HepG2 (cell line): Measurements from ENCODE around the gene NEK6. TPM values are rescaled to one million over a fixed set of nuclear protein-coding genes. Genes with fewer than 3 reads are reported as not detected.

Experiments
- ATF7 ChIP-seq, 2 experiments: fragments of 450-650 bp in 1 of 2; sonication (generic) in 1 of 2; formaldehyde crosslinking in 1 of 2; IDR thresholded peaks; 2 replicates each; pipeline versions ENCODE4 v1.4.0 to v1.6.1; 2016 to 2020; ENCODE audit warnings: antibody characterized with exemption in 1 of 2, mild to moderate bottlenecking in 1 of 2, missing genetic modification reagents in 1 of 2
- DR1 ChIP-seq: sonication (generic); formaldehyde crosslinking; IDR thresholded peaks from 2 replicates; pipeline ENCODE4 v1.8.0; 2021; ENCODE audit warnings: mild to moderate bottlenecking, missing genetic modification reagents, inconsistent platforms
- FOXK2 ChIP-seq: fragments of 450-650 bp; IDR thresholded peaks from 2 replicates; pipeline ENCODE4 v1.6.1; 2016
- HOXA9 ChIP-seq: sonication (generic); formaldehyde crosslinking; IDR thresholded peaks from 2 replicates; pipeline ENCODE4 v1.8.1; 2022; ENCODE audit warnings: missing genetic modification reagents, mild to moderate bottlenecking, moderate library complexity, borderline replicate concordance
- KDM4B ChIP-seq: sonication (generic); formaldehyde crosslinking; IDR thresholded peaks from 2 replicates; pipeline ENCODE4 v1.4.0; 2020; ENCODE audit warnings: missing genetic modification reagents
- MBNL3 ChIP-seq: fragments of 250-450 bp; sonication (Bioruptor Pico); conservative IDR thresholded peaks from 2 replicates; pipeline ENCODE4 v1.8.0; 2022; ENCODE audit warnings: mild to moderate bottlenecking, inconsistent platforms
- NFE2L2 ChIP-seq: fragments of 150-350 bp; IDR thresholded peaks from 2 replicates; pipeline ENCODE4 v1.6.1; 2014; ENCODE audit warnings: low read length
- NR2C2 ChIP-seq: sonication (generic); formaldehyde crosslinking; IDR thresholded peaks from 2 replicates; pipeline ENCODE4 v1.4.0; 2020; ENCODE audit warnings: missing genetic modification reagents, mild to moderate bottlenecking, moderate library complexity, borderline replicate concordance
- NR3C1 ChIP-seq: sonication (generic); formaldehyde crosslinking; IDR thresholded peaks from 2 replicates; pipeline ENCODE4 v1.4.0; 2020; ENCODE audit warnings: missing genetic modification reagents
- RARG ChIP-seq: sonication (generic); formaldehyde crosslinking; IDR thresholded peaks from 2 replicates; pipeline ENCODE4 v1.4.0; 2020; ENCODE audit warnings: low read depth, mild to moderate bottlenecking, missing genetic modification reagents
- SIX1 ChIP-seq: sonication (generic); formaldehyde crosslinking; IDR thresholded peaks from 2 replicates; pipeline ENCODE4 v1.4.0; 2020; ENCODE audit warnings: missing genetic modification reagents, borderline replicate concordance
- SOX5 ChIP-seq: IDR thresholded peaks from 2 replicates; pipeline ENCODE4 v1.6.1; 2016; ENCODE audit warnings: borderline replicate concordance
- SYNCRIP ChIP-seq: fragments of 200-400 bp; formaldehyde crosslinking; IDR thresholded peaks from 2 replicates; pipeline ENCODE4 v1.6.1; 2018; ENCODE audit warnings: mild to moderate bottlenecking, low read depth, low read length; ENCODE audit not compliant: insufficient read depth
- YEATS4 ChIP-seq: sonication (generic); formaldehyde crosslinking; IDR thresholded peaks from 2 replicates; pipeline ENCODE4 v1.4.0; 2020; ENCODE audit warnings: missing genetic modification reagents, borderline replicate concordance
- ZNF143 ChIP-seq: sonication (generic); formaldehyde crosslinking; IDR thresholded peaks from 2 replicates; pipeline ENCODE4 v1.4.0; 2020; ENCODE audit warnings: missing genetic modification reagents
- ZNF3 ChIP-seq: IDR thresholded peaks from 2 replicates; pipeline ENCODE4 v1.7.0; 2017; ENCODE audit warnings: inconsistent platforms
- ZNF570 ChIP-seq: sonication (generic); formaldehyde crosslinking; IDR thresholded peaks from 2 replicates; pipeline ENCODE4 v1.4.0; 2020; ENCODE audit warnings: mild to moderate bottlenecking, missing genetic modification reagents, borderline replicate concordance
- ZNF777 ChIP-seq: sonication (generic); formaldehyde crosslinking; IDR thresholded peaks from 2 replicates; pipeline ENCODE4 v1.4.0; 2020; ENCODE audit warnings: missing genetic modification reagents
- polyA plus RNA-seq, 8 experiments: library from polyadenylated mRNA; depleted of rRNA in 3 of 8; stranded (reverse) in 7 of 8; unstranded in 1 of 8; fragments of >200 nt; fragmentation: Illumina TruSeq in 4 of 8; extraction: Trizol in 4 of 8; gene quantifications; 2 replicates each; pipeline versions ENCODE4 v1.2.1 to v1.2.3, GENCODE V29; 2011 to 2016; ENCODE audit warnings: low read depth in 4 of 8, missing spikeins in 1 of 8, mixed read lengths in 1 of 8; ENCODE audit not compliant: insufficient read depth in 1 of 8
- total RNA-seq, 5 experiments: library from RNA; depleted of rRNA; stranded (reverse); fragments of >200 nt; fragmentation: Illumina TruSeq; extraction: Trizol; gene quantifications; 2 replicates each; pipeline ENCODE4 v1.2.3, GENCODE V29; 2016; ENCODE audit warnings: low read depth in 1 of 5
- TF ChIP-seq, protein P1 (sequence below): sonication (generic); formaldehyde crosslinking; conservative IDR thresholded peaks from 2 replicates; pipeline ENCODE4 v1.4.0; 2020; ENCODE audit warnings: missing genetic modification reagents
- TF ChIP-seq, protein P2 (sequence below): IDR thresholded peaks from 2 replicates; pipeline ENCODE4 v1.6.1; 2016; ENCODE audit warnings: low read depth, borderline replicate concordance
- TF ChIP-seq, protein P3 (sequence below): sonication (generic); formaldehyde crosslinking; IDR thresholded peaks from 2 replicates; pipeline ENCODE4 v1.4.0; 2020; ENCODE audit warnings: missing genetic modification reagents
- TF ChIP-seq, protein P4 (sequence below), 2 experiments: sonication (generic) in 1 of 2; formaldehyde crosslinking in 1 of 2; IDR thresholded peaks; 2 replicates each; pipeline versions ENCODE4 v1.4.0 to v1.6.1; 2016 to 2020; ENCODE audit warnings: borderline replicate concordance in 1 of 2, low read depth in 1 of 2, mild to moderate bottlenecking in 1 of 2, missing genetic modification reagents in 1 of 2

NEK6 gene
- total and polyA plus RNA-seq, 2 of the 13 experiments (the other 11 are each of a cell fraction or from before 2014, with no cell fraction given), result 30.4 to 119 TPM

DNA sequence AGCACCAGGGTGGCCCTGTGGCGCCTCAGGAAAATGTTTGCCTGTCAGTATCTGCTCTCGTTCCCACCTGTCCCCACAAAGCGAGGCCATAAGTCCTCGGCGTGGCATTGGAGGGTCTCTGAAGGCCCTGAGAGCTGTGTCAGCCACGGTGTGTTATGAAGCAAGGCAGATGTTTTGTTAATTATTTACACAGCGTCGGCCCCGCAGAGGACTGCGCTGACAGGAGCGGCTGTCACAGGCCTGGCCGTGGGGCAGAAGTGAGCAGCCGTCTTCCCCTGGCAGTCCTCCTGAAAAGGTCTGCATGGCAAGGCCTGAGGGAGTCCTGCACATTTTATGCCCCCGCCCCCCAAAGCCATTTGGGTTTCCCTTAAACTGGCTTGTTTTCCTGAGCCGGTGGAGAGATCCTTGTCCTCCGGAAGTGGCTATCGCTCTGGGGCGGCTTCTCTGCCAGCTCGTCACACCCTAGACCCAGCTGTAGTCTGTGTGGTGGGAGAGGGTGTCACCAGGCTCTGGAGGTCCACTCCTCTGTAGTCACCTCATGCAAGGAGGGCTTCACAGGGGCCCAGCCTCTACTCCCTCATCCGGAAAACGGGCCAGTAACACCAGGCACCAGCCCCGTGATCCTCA lies 6.2 kb downstream of the NEK6 start (continued):
- TF ChIP-seq ATF7 (IDR thresholded peaks at IDR 0.05) (no peak), ATF7 (CRISPR knock-in tag; IDR thresholded peaks at IDR 0.05) (no peak), ZNF143 (CRISPR knock-in tag) (no peak), SYNCRIP (no peak), YEATS4 (CRISPR knock-in tag) (no peak), NFE2L2 (no peak), KDM4B (CRISPR knock-in tag) (no peak), MBNL3 (CRISPR knock-in tag) (no peak), SIX1 (no peak), DR1 (CRISPR knock-in tag) (no peak), ZNF3 (CRISPR knock-in tag) (no peak), NR2C2 (CRISPR knock-in tag) (no peak), HOXA9 (no peak), FOXK2 (no peak), ZNF570 (CRISPR knock-in tag) (no peak), NR3C1 (CRISPR knock-in tag) (no peak), ZNF777 (CRISPR knock-in tag) (no peak), SOX5 (CRISPR knock-in tag) (no peak), RARG (CRISPR knock-in tag) (no peak)
- TF ChIP-seq, protein P1, sequence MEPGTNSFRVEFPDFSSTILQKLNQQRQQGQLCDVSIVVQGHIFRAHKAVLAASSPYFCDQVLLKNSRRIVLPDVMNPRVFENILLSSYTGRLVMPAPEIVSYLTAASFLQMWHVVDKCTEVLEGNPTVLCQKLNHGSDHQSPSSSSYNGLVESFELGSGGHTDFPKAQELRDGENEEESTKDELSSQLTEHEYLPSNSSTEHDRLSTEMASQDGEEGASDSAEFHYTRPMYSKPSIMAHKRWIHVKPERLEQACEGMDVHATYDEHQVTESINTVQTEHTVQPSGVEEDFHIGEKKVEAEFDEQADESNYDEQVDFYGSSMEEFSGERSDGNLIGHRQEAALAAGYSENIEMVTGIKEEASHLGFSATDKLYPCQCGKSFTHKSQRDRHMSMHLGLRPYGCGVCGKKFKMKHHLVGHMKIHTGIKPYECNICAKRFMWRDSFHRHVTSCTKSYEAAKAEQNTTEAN, result no peak
- TF ChIP-seq, protein P2, sequence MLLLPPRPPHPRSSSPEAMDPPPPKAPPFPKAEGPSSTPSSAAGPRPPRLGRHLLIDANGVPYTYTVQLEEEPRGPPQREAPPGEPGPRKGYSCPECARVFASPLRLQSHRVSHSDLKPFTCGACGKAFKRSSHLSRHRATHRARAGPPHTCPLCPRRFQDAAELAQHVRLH (CRISPR knock-in tag), result no peak
- TF ChIP-seq, protein P3, sequence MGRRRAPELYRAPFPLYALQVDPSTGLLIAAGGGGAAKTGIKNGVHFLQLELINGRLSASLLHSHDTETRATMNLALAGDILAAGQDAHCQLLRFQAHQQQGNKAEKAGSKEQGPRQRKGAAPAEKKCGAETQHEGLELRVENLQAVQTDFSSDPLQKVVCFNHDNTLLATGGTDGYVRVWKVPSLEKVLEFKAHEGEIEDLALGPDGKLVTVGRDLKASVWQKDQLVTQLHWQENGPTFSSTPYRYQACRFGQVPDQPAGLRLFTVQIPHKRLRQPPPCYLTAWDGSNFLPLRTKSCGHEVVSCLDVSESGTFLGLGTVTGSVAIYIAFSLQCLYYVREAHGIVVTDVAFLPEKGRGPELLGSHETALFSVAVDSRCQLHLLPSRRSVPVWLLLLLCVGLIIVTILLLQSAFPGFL (CRISPR knock-in tag), result no peak
- TF ChIP-seq, protein P4, sequence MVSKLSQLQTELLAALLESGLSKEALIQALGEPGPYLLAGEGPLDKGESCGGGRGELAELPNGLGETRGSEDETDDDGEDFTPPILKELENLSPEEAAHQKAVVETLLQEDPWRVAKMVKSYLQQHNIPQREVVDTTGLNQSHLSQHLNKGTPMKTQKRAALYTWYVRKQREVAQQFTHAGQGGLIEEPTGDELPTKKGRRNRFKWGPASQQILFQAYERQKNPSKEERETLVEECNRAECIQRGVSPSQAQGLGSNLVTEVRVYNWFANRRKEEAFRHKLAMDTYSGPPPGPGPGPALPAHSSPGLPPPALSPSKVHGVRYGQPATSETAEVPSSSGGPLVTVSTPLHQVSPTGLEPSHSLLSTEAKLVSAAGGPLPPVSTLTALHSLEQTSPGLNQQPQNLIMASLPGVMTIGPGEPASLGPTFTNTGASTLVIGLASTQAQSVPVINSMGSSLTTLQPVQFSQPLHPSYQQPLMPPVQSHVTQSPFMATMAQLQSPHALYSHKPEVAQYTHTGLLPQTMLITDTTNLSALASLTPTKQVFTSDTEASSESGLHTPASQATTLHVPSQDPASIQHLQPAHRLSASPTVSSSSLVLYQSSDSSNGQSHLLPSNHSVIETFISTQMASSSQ (IDR thresholded peaks at IDR 0.05; ENCODE audit: low read depth), result peak; percentile 91
- TF ChIP-seq, protein P4 (CRISPR knock-in tag; IDR thresholded peaks at IDR 0.05; ENCODE audit: borderline replicate concordance), result peak; percentile 94
